H1 (cell line): ENCODE data around the gene EPS8.

Experiments used
- BCL11A ChIP-seq, 2 experiments: IDR thresholded peaks; one replicate each; pipeline ENCODE4 v1.6.1; 2011; ENCODE audit warnings: low read depth in 2 of 2, low read length in 2 of 2, mild to moderate bottlenecking in 2 of 2
- CREB1 ChIP-seq: IDR thresholded peaks from 2 replicates; pipeline ENCODE4 v1.6.1; 2012; ENCODE audit warnings: inconsistent platforms
- CTCF ChIP-seq, 3 experiments: IDR thresholded peaks; 1 replicate in 2 of 3; 2 replicates in 1 of 3; pipeline versions ENCODE4 v1.5.1 to v1.6.1; 2011; ENCODE audit warnings: low read length in 3 of 3, mild to moderate bottlenecking in 3 of 3, inconsistent platforms in 2 of 3, low read depth in 1 of 3, moderate library complexity in 1 of 3; ENCODE audit not compliant: insufficient read depth in 1 of 3; ENCODE audit errors: control extremely low read depth in 1 of 3
- E2F6 ChIP-seq: IDR thresholded peaks from 2 replicates; pipeline ENCODE4 v1.6.1; 2012; ENCODE audit warnings: inconsistent platforms
- SP1 ChIP-seq: IDR thresholded peaks from 2 replicates; pipeline ENCODE4 v1.6.1; 2011; ENCODE audit warnings: low read depth, low read length

- TF ChIP-seq E2F6 (no peak), CTCF (IDR thresholded peaks at IDR 0.05; ENCODE audit: control extremely low read depth in 1 of 3, insufficient read depth in 1 of 3, low read depth in 1 of 3, low read length in 3 of 3) (no peak), BCL11A (IDR thresholded peaks at IDR 0.05; ENCODE audit: low read depth in 2 of 2, low read length in 2 of 2) (no peak), CREB1 (no peak), SP1 (no peak)
Measured at GRCh38 chr12:15721316-15722115, 67.7 kb downstream of the EPS8 start.
